Skeletal muscle tissue (tissue), 4 donors: ENCODE results near the gene SND1. TPM values are rescaled to one million over a fixed set of nuclear protein-coding genes. Genes with fewer than 3 reads are reported as not detected.

Source experiments
- H3K27ac ChIP-seq: one replicate; pipeline ENCODE4 v1.7.0; 2013; ENCODE audit warnings: mild to moderate bottlenecking, low read depth, low read length, inconsistent platforms
- H3K27me3 ChIP-seq, 3 donors: one replicate each; pipeline ENCODE4 v1.7.0; 2013; ENCODE audit warnings: low read length in 3 of 3; ENCODE audit not compliant: control insufficient read depth in 3 of 3, insufficient read depth in 3 of 3
- H3K36me3 ChIP-seq, 3 donors: one replicate each; pipeline ENCODE4 v1.7.0; 2013; ENCODE audit warnings: low read length in 3 of 3; ENCODE audit not compliant: control insufficient read depth in 3 of 3, insufficient read depth in 3 of 3
- H3K4me1 ChIP-seq, 3 donors: one replicate each; pipeline ENCODE4 v1.7.0; 2013; ENCODE audit warnings: low read length in 3 of 3, mild to moderate bottlenecking in 3 of 3; ENCODE audit not compliant: control insufficient read depth in 3 of 3, insufficient read depth in 3 of 3
- H3K4me3 ChIP-seq, 3 donors: one replicate each; pipeline ENCODE4 v1.7.0; 2013; ENCODE audit warnings: low read length in 3 of 3
- H3K9ac ChIP-seq, 3 donors: one replicate each; pipeline ENCODE4 v1.7.0; 2013; ENCODE audit warnings: low read length in 3 of 3, mild to moderate bottlenecking in 3 of 3, moderate library complexity in 2 of 3, low read depth in 1 of 3
- H3K9me3 ChIP-seq, 3 donors: one replicate each; pipeline ENCODE4 v1.7.0; 2013; ENCODE audit warnings: low read length in 3 of 3; ENCODE audit not compliant: control insufficient read depth in 3 of 3
- total RNA-seq: library from RNA; depleted of rRNA; stranded (reverse); fragments of >200 nt; gene quantifications from one replicate; pipeline ENCODE4 v1.2.3, GENCODE V29; 2014
- donor health status: Osteomylitis.

Gene SND1
- total RNA-seq, 1 donor from 2014 or later = 104 TPM

DNA sequence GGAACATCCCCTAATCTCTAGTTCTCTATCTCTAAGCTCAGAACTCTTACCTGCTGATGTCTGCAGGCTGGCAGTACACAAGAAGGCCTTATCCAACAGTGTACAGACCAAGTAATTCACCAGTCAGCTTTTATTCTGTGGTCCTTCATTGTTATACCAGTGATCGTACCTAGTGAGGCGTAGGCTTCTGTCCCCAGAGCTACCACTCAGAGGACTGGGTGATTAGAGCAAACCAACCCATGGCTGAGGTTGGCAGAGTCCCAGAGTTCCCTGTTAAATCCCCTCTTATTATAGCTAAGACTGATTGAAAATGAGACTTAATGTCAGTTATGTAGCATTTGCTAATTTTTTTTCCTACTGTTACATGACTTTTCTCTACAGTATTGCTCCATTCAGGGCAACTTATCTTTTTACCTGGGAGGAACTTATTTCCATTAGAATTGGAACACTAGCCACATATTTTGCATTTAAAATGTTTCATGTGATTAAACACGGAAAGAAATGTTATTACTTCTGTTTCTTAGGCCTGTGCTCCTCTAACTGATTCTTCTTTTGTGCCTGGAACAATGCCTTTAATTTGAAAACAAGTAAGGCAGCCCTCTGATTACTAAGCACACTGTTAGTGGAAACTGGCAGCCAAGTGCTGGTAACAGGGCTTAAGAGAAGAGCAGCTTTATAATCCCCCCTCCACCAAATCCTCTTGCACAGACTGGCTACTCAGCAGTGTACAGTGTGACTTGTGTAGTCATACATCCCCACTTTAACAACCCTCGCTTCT is 252.1 kb downstream of the SND1 start:
- Histone ChIP-seq H3K36me3 (no peaks in the 10 kb centered on the region), H3K27me3 (no peaks in the 10 kb centered on the region), H3K4me1 (peaks cover 0 to 5% (median 0%) of the 10 kb centered on the region in 3 donors), H3K4me3 (no peak overlapping the region), H3K27ac (no peak overlapping the region), H3K9me3 (no peaks in the 10 kb centered on the region), H3K9ac (no peak overlapping the region)

DNA sequence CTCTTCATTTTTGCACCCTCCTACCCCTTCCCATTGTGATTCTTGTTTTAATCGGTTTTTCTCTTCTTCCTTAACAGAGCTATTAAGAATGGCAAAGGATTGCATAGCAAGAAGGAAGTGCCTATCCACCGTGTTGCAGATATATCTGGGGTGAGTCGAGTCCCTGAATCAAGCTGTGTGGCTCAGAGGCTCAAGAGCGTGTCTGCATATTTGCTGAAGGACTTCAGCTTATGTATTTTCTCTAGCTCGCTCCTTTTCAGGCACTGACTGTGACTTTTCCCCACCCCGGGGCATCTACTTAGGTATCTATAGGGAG is 252.6 kb downstream of the SND1 start:
- Histone ChIP-seq H3K27me3 (no peaks in the 10 kb centered on the region), H3K9me3 (no peaks in the 10 kb centered on the region), H3K4me3 (no peak overlapping the region), H3K9ac (no peak overlapping the region), H3K36me3 (no peaks in the 10 kb centered on the region), H3K27ac (no peak overlapping the region), H3K4me1 (peaks cover 0 to 5% (median 0%) of the 10 kb centered on the region in 3 donors)

DNA sequence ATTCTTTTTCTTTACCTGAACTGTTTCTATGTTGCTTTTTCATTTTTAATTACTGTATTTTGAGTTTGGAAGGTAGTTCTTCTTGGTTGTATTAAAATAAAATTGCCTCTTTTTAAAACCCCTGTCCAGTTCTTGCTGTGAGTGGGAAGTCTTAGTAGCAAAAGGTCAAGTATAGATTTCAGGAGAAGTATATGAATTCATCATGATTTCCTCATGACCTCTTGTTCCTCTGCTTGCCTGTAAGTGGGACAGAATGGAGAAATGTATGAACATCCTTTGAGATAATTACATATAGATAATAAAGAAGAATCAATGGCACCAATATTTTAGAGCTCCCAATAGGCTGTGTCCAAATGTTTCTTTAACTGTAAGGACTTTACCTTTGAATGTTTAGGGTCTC is 253.0 kb downstream of the SND1 start:
- Histone ChIP-seq H3K4me3 (no peak overlapping the region), H3K9me3 (no peaks in the 10 kb centered on the region), H3K27ac (no peak overlapping the region), H3K27me3 (no peaks in the 10 kb centered on the region), H3K9ac (no peak overlapping the region), H3K4me1 (peaks cover 0 to 5% (median 0%) of the 10 kb centered on the region in 3 donors), H3K36me3 (no peaks in the 10 kb centered on the region)

DNA sequence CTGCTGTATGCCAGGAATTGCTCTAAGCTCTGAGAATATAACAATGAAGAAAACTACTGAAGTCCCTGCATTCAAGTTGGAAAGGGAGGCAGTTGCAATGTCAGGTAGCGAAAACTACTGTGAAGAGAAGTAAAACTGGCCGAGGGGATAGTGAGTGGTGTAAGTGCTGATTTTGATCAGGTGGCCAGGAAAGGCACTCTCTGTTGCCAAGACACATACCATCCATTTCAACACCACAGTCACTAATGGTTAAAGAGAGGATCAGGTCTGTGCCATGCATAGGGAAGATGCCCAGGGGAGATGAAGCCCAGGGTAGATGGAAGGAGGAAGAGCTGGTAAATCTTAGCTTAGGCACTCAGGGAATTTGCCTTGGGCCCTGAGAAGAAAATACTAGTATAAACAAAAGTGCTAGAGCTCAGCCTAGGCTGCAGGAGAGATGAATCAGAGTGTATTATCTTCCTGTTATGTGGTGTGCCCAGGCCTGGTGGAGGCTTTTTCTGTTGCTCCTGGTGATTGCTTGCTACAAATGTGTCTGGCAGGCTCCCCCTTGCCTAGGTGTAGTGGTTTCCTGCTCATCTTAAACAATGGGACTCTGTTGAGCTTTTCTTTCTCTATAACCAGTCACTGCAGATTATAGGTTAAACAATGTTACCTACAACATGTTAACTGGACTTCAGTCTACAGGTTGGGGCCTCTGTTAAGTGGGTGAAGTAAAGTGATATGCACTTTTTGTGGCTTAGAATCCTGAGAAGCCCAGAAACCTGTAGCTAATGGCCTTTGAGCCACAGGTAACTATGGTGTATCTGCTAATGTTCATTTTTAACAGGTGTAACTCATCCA is 253.7 kb downstream of the SND1 start:
- no peak overlapping the region for H3K4me3 ChIP-seq
- no peaks in the 10 kb centered on the region for H3K27me3 ChIP-seq
- no peak overlapping the region for H3K9ac ChIP-seq
- no peaks in the 10 kb centered on the region for H3K36me3 ChIP-seq
- no peaks in the 10 kb centered on the region for H3K9me3 ChIP-seq
- H3K27ac ChIP-seq = no peak overlapping the region
- no peaks in the 10 kb centered on the region for H3K4me1 ChIP-seq

DNA sequence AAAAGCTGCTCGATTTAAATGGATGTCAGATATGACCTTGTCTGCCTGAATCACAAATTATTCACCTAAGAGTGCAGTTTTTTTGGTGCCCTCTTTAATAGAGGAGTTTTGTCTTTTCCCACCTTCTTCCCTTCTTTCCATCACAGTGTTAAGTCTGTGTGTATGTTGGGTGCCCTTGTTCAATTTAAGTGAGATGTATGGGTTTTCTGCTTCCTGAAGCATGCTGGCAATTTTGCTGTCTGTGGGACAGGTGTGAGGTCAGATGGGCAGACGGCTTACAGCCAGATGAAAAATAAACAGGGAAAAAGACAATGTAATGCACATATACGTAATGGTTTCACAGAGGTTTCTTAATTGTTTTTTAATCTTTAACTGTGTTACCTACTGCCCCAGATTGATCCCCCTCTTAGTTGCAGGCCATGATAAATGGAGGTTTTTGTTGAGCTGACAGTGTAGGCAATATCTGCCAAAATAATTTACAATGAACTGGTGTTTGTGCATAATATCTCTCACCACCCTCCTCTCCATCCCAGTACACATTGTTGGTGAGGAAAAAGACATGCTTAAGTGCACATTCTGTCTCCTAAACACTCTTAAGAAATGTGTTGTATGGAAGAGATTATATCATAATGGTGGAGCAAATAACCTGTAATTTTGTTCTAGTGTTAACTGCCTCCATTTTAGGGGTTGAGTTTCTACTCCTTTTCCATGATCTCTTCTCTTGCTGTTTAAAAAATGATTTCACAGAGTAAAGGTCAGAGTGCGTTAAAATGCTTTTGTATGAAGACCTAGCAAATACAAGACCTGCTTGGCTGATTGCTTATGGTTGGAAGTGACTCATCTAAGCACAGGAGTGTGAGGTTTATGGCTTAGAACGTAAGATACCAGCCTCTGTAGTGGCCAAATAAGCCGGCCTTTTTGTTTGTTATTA is 255.4 kb downstream of the SND1 start:
- Histone ChIP-seq H3K4me1 (no peaks in the 10 kb centered on the region), H3K9ac (no peak overlapping the region), H3K9me3 (no peaks in the 10 kb centered on the region), H3K4me3 (no peak overlapping the region), H3K27me3 (no peaks in the 10 kb centered on the region), H3K36me3 (no peaks in the 10 kb centered on the region), H3K27ac (no peak overlapping the region)

DNA sequence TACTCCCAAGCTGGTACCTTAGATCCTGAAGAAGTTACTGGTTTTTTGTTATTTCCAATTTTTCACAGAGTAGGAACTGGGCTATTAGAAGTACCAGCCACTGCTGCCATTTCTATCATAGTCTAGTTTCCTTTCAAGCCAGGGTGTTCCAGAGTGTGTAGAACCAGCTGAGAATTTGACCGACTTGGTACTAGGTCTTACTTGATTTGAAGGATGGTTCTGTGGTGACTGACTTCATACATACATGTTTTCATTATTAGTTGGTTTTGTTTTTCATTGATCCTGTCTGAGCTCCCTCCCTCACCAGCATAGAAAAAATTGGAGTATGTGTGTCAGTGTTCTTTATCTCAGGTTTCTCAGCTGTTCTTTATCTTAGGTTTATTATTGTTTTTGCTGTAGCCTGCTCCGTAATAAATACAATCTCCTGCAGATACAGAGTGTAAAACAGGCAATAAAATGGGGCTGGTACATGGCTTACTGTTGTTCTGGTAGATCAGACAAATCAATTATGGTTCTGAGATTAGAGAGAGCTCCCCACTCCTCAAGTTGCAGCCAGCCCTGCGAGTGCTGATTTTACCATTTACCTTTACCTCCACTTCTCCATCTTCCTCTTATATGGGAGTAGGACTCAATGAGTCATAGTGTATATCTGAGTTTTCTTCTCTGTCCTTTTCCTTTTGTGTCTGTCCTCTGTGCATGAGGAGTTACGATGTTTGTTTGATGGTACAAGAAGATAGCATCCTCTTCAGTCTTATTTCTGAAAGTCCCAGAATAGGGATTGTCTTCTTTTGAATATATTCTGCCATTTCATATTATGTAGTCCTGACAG is 256.6 kb downstream of the SND1 start:
- H3K36me3 ChIP-seq = no peaks in the 10 kb centered on the region
- no peak overlapping the region for H3K4me3 ChIP-seq
- no peak overlapping the region for H3K27ac ChIP-seq
- H3K9ac ChIP-seq = no peak overlapping the region
- H3K9me3 ChIP-seq = no peaks in the 10 kb centered on the region
- no peaks in the 10 kb centered on the region for H3K4me1 ChIP-seq
- H3K27me3 ChIP-seq = no peaks in the 10 kb centered on the region

DNA sequence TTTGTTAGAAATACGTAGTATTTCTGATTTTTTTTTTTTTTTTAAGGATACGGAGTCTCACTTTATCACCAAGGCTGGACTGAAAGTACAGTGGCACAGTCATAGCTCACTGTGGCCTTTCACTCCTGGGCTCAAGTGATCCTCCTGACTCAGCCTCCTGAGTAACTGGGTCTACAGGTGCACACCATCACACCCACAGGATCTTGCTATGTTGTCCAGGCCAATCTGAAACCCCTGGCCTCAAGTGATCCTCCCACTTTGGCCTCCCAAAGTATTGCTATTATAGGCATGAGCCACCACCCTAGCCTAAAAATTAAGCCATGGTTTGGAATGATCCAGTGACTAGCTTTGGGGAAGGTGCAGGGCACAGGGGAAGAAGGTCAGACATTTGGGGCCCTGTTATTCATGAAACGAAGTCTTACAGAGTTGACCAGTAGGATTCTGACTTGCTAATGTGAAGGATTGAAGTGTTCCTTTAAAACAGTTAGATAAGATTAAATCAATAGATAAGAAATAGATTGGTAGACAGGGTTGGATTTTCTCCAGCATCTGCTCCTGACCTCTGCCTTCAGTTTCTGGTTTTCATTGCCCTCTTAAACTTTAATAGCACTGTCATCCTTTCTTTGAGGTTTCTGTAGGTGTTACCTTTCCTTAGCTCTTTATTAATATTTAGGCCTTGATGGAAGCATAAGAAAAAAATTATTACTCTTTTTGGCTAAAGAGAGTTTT is 257.6 kb downstream of the SND1 start:
- H3K27ac ChIP-seq = no peak overlapping the region
- H3K9ac ChIP-seq = no peak overlapping the region
- no peak overlapping the region for H3K4me3 ChIP-seq
- H3K9me3 ChIP-seq = no peaks in the 10 kb centered on the region
- H3K4me1 ChIP-seq = no peaks in the 10 kb centered on the region
- H3K27me3 ChIP-seq = no peaks in the 10 kb centered on the region
- H3K36me3 ChIP-seq = no peaks in the 10 kb centered on the region

DNA sequence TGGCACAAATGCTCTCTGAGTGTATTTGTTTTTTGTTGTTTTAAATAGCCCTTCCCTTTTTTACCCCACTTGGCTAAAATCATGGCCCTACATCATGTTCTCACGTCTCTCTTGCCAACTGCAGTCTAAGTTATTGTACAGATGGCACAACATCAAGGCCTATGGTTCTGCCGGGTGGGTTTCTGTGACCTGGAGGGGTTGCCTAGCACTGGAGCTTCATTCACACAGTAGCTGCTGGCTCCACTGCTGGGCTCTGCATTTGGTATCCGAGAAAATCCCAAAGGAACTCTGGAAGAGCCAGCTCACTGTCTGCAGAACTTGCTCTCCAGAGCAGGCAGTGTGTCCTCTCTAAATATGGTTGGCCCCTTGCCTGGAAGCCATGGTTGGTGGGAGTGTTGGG is 258.7 kb downstream of the SND1 start:
- Histone ChIP-seq H3K27me3 (no peaks in the 10 kb centered on the region), H3K4me1 (no peaks in the 10 kb centered on the region), H3K27ac (no peak overlapping the region), H3K9ac (no peak overlapping the region), H3K9me3 (no peaks in the 10 kb centered on the region), H3K4me3 (no peak overlapping the region), H3K36me3 (no peaks in the 10 kb centered on the region)

DNA sequence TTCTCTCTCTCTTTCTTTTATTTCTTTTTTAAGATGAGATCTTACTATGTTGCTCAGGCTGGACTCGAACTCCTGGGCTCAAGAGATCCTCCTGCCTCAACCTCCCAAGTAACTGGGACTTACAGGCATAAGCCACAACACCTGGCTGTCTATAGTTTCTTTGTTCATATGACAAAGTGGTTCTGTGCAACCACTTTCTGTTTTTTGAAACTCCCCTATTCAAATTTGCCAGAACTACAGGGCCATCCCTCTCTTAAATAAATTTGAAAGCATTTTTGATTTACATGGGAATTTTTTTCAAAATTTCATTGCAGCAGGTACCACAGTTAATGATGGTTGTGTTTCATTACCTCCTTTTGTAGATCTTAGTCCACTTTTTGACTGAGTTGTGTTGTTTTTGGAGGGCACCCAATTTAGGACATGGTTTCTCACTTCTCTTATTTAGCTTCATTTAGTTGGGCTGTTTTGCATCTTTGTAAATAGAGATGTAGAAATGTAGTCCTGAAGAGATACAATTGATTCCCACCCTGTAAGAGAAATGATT is 260.0 kb downstream of the SND1 start:
- no peak overlapping the region for H3K27ac ChIP-seq
- no peaks in the 10 kb centered on the region for H3K27me3 ChIP-seq
- no peaks in the 10 kb centered on the region for H3K9me3 ChIP-seq
- H3K4me1 ChIP-seq = no peaks in the 10 kb centered on the region
- no peak overlapping the region for H3K9ac ChIP-seq
- H3K36me3 ChIP-seq = no peaks in the 10 kb centered on the region
- no peak overlapping the region for H3K4me3 ChIP-seq
